DMS79 treated with DMSO at 0.1 percent for 48 hours (cell line): ENCODE data around the gene PEDS1.
"Not testable (repeated sequence)": the region's sequence is repeated elsewhere in the genome, so short reads cannot be mapped to it uniquely, and the experiment has no call there.

Source experiments
- DNase-seq: peaks from one replicate; lab custom pipeline; 2025; lab: John Stamatoyannopoulos, UW

The PEDS1 gene

GRCh38 chr20:50163570-50164317 is 10.2 kb upstream of the PEDS1 start:
- no peak for DNase-seq

- DNase-seq, result not testable (repeated sequence)
Measured at GRCh38 chr20:50161494-50161893, 8.0 kb upstream of the PEDS1 start.

DNA sequence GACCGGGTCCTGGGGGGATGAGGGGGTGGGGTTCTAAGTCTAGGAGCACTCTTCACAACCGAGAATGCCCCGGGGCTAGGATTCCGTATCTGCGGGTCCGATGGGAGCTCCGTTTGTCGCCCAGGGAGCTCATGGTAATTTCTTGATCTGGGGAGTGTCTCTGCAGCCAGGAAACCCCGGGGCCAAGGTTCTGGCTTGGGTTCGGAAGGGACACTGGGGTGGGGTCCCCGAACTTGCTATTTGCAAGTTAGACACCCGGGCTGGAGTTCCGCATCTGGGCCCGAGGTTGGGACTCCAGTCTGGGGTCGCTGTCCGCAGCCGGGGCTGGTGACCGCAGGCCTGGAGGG is 397 bp downstream of the PEDS1 start:
- DNase-seq, result peak; percentile 2

DNA sequence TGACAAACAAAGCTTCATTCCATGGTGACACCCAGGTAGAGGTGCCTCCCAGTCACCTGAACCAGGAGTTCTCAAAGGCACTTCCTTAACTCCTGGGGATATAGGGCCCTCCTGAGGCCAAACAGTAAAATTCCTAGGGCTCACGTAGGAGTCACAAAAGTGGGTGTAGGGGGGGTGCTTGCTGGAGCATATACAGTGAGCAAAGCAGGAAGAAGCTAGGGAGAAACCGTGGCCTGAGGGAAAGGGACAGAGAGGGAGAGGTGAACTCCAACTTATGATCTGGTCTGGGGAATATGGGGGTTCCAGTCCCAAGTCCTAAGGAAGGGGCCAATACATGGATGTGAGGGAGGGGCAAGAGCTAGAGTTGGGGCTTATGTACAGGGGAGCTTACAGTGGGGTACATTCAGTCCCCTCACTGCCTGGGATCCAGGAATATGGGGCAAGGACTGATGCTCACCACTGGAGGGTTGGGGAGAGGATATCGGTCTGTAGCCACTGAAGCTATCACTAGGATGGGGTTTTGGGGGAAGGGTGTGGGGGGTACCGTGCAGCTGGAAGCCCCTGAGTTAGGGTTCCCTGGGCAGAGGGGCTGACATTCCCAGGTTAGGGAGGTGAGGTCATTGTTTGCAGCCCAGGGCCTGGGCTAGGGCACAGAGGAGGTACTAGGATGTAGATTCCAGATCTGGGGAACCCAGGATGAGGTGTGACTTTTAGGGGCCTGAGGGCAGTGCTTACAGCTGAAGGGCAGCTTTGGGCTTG is 950 bp downstream of the PEDS1 start:
- DNase-seq, result no peak

GRCh38 chr20:50151034-50151743 is 2.3 kb downstream of the PEDS1 start:
- DNase-seq, result peak; percentile 86

DNA sequence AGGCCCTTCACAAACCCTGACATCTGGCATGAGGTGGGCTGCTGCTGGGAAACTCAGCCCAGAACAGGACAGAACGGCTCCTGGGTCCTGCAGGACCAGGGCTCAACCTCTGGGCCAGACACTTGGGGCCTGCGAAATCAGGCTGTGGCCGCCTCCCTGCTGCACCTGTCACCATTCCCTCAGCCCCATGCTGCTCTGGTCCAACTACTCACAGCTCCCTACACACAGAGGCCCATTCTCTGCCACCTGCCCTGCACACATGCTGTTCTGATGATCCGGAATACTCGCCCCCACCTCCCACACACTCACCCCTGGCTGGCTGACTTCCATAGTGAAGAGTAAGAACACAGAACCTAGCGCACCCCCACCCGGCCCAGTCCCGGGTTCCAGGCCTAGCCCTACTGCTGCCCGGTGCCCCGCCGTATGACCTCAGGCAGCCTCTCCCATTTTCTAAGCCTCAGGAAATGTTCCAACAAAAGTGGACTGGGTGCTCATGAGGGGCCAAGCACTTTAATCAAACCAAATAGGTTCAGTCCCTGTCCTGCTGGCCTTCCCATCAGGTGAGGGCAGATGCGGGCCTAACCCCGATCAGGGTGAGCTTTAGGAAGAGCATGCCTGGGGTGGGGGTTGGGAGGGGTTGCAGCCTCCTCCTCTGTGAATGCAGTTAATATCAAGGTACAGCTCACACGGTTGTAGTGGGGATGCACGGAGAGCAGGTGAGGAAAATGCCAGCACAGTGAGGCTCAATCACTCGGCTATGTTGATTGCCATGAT is 3.9 kb downstream of the PEDS1 start:
- no peak for DNase-seq

GRCh38 chr20:50146732-50147662 is 6.5 kb downstream of the PEDS1 start:
- DNase-seq, result no peak

DNA sequence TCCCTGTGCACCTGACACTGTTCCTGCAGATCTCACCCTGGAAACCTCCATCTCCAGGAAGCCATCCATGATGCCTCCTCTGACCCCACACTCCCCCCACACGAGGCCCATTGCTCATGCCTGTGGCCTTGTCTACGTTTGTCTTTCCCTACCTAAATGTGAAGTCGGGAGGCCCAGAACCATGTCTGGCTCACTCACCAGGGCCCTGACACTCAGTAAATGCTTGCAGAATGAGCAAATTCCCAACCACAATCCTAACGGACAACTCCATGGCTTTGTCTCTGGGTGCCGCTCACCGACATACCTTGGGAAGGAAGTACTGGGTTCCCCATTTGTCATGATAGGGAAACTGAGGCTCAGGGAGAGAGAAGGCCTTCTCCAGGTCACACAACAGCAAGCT is 7.3 kb downstream of the PEDS1 start:
- no peak for DNase-seq

DNA sequence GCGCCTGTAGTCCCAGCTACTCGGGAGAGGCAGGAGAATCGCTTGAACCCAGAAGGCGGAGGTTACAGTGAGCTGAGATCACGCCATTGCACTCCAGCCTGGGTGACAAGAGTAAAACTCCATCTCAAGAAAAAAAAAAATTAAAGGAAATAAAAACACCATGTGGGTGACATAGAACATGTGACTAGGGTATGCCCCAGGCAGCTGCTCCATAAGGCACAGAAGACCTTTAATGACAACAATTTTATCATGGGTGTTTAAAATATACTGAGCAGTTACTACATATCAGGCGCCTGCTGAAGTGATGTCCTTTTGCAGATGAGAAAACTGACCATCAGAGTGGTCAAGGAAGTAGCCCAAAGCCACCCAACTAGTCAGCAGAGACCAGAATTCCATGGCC is 8.0 kb downstream of the PEDS1 start:
- DNase-seq, result no peak

GRCh38 chr20:50144362-50144761 is 9.2 kb downstream of the PEDS1 start:
- no peak for DNase-seq

DNA sequence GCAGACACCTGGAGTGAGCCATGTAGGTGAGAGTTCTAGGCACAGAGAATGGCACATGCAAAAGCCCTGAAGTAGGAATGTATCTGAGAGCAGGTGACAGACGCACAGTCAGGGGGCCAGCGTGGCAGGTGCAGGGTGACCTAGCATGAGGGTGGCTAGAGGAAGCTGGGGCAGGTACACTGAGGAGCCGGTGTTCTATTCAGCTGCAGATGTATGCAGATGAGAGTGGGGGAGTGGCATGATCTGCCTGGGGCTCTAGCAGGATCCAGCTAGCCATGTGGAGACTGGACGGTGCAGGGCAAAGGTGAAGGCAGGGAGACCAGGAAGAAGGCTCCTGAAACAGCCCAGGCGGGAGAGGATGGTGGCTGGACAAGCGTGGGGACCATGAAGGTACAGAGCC is 10.7 kb downstream of the PEDS1 start:
- no peak for DNase-seq

- no peak for DNase-seq
Measured at GRCh38 chr20:50141811-50142561, 11.5 kb downstream of the PEDS1 start.

DNA sequence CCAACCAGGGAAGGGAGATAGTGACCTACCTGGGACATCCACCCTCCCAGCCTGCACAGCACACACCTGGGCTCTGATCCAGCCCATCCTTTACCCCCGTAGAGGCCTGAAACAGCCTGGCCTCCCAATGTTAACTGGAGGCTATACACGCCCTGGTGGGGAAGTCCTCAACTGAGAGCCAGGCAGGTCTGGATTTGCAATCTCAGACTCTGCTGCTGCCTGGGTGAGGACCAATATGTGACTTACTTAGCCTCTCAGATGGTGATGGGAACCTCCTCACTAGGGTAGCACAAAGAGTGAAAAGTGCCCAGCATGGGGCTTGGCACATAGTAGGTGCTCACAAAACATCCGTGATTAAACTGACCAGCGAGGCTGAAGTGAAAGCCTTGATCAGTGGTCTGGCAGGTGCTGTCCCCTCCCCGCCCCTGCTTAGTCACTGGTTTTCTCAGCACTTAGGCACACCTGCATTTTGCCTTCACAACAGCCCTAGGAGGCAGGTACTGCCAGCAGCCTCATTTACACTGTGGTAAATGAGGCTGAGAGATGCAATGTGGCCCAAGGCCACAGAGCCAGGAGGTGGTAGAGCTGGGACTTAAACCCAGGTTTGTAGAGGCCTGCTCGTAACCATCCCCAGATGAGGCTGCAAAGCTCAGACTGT is 12.4 kb downstream of the PEDS1 start:
- DNase-seq, result no peak

- DNase-seq, result no peak
Measured at GRCh38 chr20:50140339-50140859, 13.1 kb downstream of the PEDS1 start.

- no peak for DNase-seq
Measured at GRCh38 chr20:50138479-50139393, 14.8 kb downstream of the PEDS1 start.

- DNase-seq, result no peak
Measured at GRCh38 chr20:50138120-50138478, 15.4 kb downstream of the PEDS1 start.

DNA sequence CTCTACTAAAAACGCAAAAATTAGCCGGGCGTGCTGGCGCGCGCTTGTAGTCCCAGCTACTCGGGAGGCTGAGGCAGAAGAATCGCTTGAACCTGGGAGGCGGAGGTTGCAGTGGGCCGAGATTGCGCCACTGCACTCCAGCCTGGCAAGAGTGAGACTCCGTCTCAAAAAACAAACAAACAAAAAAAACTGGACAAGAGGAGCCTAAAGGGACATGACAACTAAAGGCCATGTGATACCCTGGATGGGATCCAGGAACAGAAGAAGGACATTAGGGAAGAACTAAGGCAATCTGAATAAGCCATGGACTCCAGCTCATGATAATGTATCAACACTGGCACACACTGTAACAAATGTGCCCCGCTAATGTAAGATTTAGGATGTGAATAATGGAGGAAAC is 15.8 kb downstream of the PEDS1 start:
- DNase-seq, result not testable (repeated sequence)

DNA sequence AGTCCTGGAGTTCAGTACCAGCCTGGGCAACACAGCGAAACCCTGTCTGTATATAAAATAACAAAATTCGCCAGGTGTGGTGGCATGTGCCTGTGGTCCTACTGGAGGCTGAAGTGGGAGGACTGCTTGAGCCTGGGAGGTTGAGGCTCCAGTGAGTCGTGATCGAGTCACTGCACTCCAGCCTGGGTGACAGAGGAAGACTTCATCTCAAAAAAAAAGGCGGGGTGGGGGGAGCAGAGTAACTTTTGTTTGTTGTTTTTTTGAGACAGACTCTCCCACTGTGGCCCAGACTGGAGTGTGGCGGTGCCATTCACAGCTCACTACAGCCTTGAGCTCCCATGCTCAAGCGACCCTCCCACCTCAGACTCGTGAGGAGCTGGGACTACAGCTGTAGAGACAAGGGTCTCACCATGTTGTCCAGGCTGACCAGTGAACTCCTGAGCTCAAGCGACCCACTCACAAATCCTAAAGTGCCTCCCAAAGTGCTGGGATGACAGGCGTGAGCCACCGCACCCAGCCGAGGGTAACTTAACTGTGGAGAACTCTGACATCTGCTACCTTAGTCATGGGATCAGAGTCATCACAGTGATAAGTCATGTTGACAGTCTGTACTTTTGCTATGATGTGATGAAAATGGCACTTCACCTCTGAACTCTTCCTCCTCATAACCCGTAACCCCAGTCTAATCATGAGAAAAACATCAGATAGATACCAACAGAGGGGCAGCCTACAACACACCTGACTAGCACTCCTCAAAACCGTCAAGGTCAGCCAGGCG is 16.5 kb downstream of the PEDS1 start:
- no peak for DNase-seq
